Caco-2 (cell line): ENCODE data around the gene NFIA. TPM values are rescaled to one million over a fixed set of nuclear protein-coding genes. Genes with fewer than 3 reads are reported as not detected.

Source experiments
- BruUV-seq: library from RNA; stranded (reverse); fragments of 400-500 nt; replicated peaks from 2 replicates; lab custom pipeline; 2021; lab: Mats Ljungman, UMichigan
- CTCF ChIA-PET: fragments of 300-600 bp; sonication (Branson Sonifier 250); formaldehyde crosslinking; loops from one replicate; lab custom pipeline; 2022; ENCODE audit warnings: antibody characterized with exemption; lab: Charles Lee
- POLR2A ChIA-PET: fragments of 300-600 bp; sonication (Branson Sonifier 250); formaldehyde crosslinking; loops from one replicate; lab custom pipeline; 2022; ENCODE audit warnings: antibody characterized with exemption; lab: Charles Lee
- DNase-seq, 2 experiments: peaks; one replicate each; pipeline versions ENCODE4 v3.0.0 to v3.0.0-alpha.2; 2020 to 2022
- H3K27me3 ChIP-seq: replicated peaks from 2 replicates; pipeline ENCODE4 v1.6.0; 2011; ENCODE audit warnings: low read length; ENCODE audit not compliant: control insufficient read depth, insufficient read depth
- H3K36me3 ChIP-seq: 2 replicates; pipeline ENCODE4 v1.5.1; 2011; ENCODE audit warnings: low read length; ENCODE audit not compliant: control insufficient read depth, insufficient read depth
- H3K4me1 ChIP-seq: fragments of 250-450 bp; sonication (Bioruptor Pico); 2 replicates; pipeline ENCODE4 v1.5.1; 2020; ENCODE audit warnings: mild to moderate bottlenecking
- H3K4me3 ChIP-seq: 2 replicates; pipeline ENCODE4 v1.5.1; 2011; ENCODE audit warnings: low read depth, mild to moderate bottlenecking, control low read depth, low read length
- H3K9me3 ChIP-seq: fragments of 250-450 bp; sonication (Bioruptor Pico); 2 replicates; pipeline ENCODE4 v1.5.1; 2020; ENCODE audit warnings: mild to moderate bottlenecking, moderate library complexity
- H3K27ac Mint-ChIP-seq: one replicate; pipeline ENCODE4 v1.8.0; 2022; ENCODE audit warnings: mixed read lengths; ENCODE audit not compliant: unreplicated experiment
- H3K27me3 Mint-ChIP-seq: one replicate; pipeline ENCODE4 v1.8.0; 2022; ENCODE audit warnings: mixed read lengths; ENCODE audit not compliant: insufficient read depth, unreplicated experiment
- H3K36me3 Mint-ChIP-seq: one replicate; pipeline ENCODE4 v1.8.0; 2022; ENCODE audit warnings: mild to moderate bottlenecking, mixed read lengths; ENCODE audit not compliant: insufficient read depth, unreplicated experiment
- H3K4me1 Mint-ChIP-seq: one replicate; pipeline ENCODE4 v1.8.0; 2022; ENCODE audit warnings: low read depth, mixed read lengths; ENCODE audit not compliant: unreplicated experiment
- H3K4me3 Mint-ChIP-seq: one replicate; pipeline ENCODE4 v1.8.0; 2022; ENCODE audit warnings: mild to moderate bottlenecking, moderate library complexity, mixed read lengths; ENCODE audit not compliant: unreplicated experiment
- H3K9me3 Mint-ChIP-seq: one replicate; pipeline ENCODE4 v1.8.0; 2022; ENCODE audit warnings: mixed read lengths; ENCODE audit not compliant: unreplicated experiment
- CTCF ChIP-seq, 2 experiments: fragments of 200-600 bp in 1 of 2; IDR thresholded peaks; 1 replicate in 1 of 2; 2 replicates in 1 of 2; pipeline versions ENCODE4 v1.5.1 to v1.8.0; 2011 to 2022; ENCODE audit warnings: antibody characterized with exemption in 1 of 2, control low read depth in 1 of 2, inconsistent platforms in 1 of 2, low read depth in 1 of 2, low read length in 1 of 2, mild to moderate bottlenecking in 1 of 2, moderate library complexity in 1 of 2; ENCODE audit not compliant: insufficient read depth in 1 of 2, severe bottlenecking in 1 of 2, unreplicated experiment in 1 of 2
- intact Hi-C: fragments of 100-400 bp; cut with micrococcal nuclease; formaldehyde crosslinking; loops from one replicate; pipeline ENCODE4 v1.10.0; 2022; ENCODE audit not compliant: unreplicated experiment
- total RNA-seq: library from RNA; stranded (reverse); gene quantifications from 2 replicates; pipeline ENCODE4 v1.2.3, GENCODE V29; 2022

NFIA gene
- total RNA-seq, 1 experiment from 2014 or later = 1.4 TPM

- BruUV-seq = no TSS peak
- Mint-ChIP-seq H3K4me1 (no peaks in the 10 kb centered on the region), H3K27ac (no peak overlapping the region), H3K4me3 (no peak overlapping the region), H3K9me3 (no peaks in the 10 kb centered on the region), H3K36me3 (no peaks in the 10 kb centered on the region), H3K27me3 (no peaks in the 10 kb centered on the region)
- Histone ChIP-seq H3K4me1 (no peaks in the 10 kb centered on the region), H3K9me3 (no peaks in the 10 kb centered on the region), H3K36me3 (no peaks in the 10 kb centered on the region), H3K4me3 (no peak overlapping the region), H3K27me3 (no peaks in the 10 kb centered on the region)
- no peak for DNase-seq
- ChIA-PET POLR2A (no interaction called here), CTCF (no interaction called here)
- intact Hi-C loops = no loop called here
- no peak for TF ChIP-seq CTCF (IDR thresholded peaks at IDR 0.05; ENCODE audit: insufficient read depth in 1 of 2, low read depth in 1 of 2, low read length in 1 of 2, severe bottlenecking in 1 of 2, unreplicated experiment in 1 of 2)
Observed at GRCh38 chr1:61391730-61392129, 309.4 kb downstream of the NFIA start.

GRCh38 chr1:61392409-61393242, 310.3 kb downstream of the NFIA start:
- BruUV-seq = no TSS peak
- Mint-ChIP-seq H3K9me3 (no peaks in the 10 kb centered on the region), H3K4me1 (no peaks in the 10 kb centered on the region), H3K36me3 (no peaks in the 10 kb centered on the region), H3K4me3 (no peak overlapping the region), H3K27me3 (no peaks in the 10 kb centered on the region), H3K27ac (no peak overlapping the region)
- DNase-seq = no peak
- Histone ChIP-seq H3K4me3 (no peak overlapping the region), H3K36me3 (no peaks in the 10 kb centered on the region), H3K27me3 (no peaks in the 10 kb centered on the region), H3K9me3 (no peaks in the 10 kb centered on the region), H3K4me1 (no peaks in the 10 kb centered on the region)
- ChIA-PET CTCF (no interaction called here), POLR2A (no interaction called here)
- intact Hi-C loops = no loop called here
- no peak for TF ChIP-seq CTCF (IDR thresholded peaks at IDR 0.05; ENCODE audit: insufficient read depth in 1 of 2, low read depth in 1 of 2, low read length in 1 of 2, severe bottlenecking in 1 of 2, unreplicated experiment in 1 of 2)

- Mint-ChIP-seq H3K36me3 (no peaks in the 10 kb centered on the region), H3K9me3 (no peaks in the 10 kb centered on the region), H3K27ac (no peak overlapping the region), H3K4me1 (no peaks in the 10 kb centered on the region), H3K4me3 (no peak overlapping the region), H3K27me3 (no peaks in the 10 kb centered on the region)
- no peak for TF ChIP-seq CTCF (IDR thresholded peaks at IDR 0.05; ENCODE audit: insufficient read depth in 1 of 2, low read depth in 1 of 2, low read length in 1 of 2, severe bottlenecking in 1 of 2, unreplicated experiment in 1 of 2)
- POLR2A ChIA-PET = no interaction called here
- CTCF ChIA-PET = no interaction called here
- no TSS peak for BruUV-seq
- no peaks in the 10 kb centered on the region for H3K27me3 ChIP-seq
- no peaks in the 10 kb centered on the region for H3K36me3 ChIP-seq
- intact Hi-C loops = no loop called here
- no peaks in the 10 kb centered on the region for H3K4me1 ChIP-seq
- H3K9me3 ChIP-seq = no peaks in the 10 kb centered on the region
- H3K4me3 ChIP-seq = no peak overlapping the region
- DNase-seq = no peak
Observed at GRCh38 chr1:61393575-61393974, 311.2 kb downstream of the NFIA start.
